Erythroblast (primary cell): Measurements from ENCODE around the gene SP9.
"Not testable (repeated sequence)": the region's sequence is repeated elsewhere in the genome, so short reads cannot be mapped to it uniquely, and the experiment has no call there.

Experiments
- DNase-seq, 2 experiments: peaks; one replicate each; lab custom pipeline; 2025; lab: John Stamatoyannopoulos, UW
- GATA1 ChIP-seq: IDR thresholded peaks from 2 replicates; pipeline ENCODE4 v1.6.1; 2011; ENCODE audit warnings: low read depth, mild to moderate bottlenecking, control low read depth, low read length, moderate library complexity
- POLR2A ChIP-seq: IDR thresholded peaks from 2 replicates; pipeline ENCODE4 v1.6.1; 2011; ENCODE audit warnings: mild to moderate bottlenecking, low read length

SP9 gene

GRCh38 chr2:174350593-174351181, 15.9 kb downstream of the SP9 start:
- TF ChIP-seq GATA1 (no peak), POLR2A (no peak)
- DNase-seq, result peak in 1 of 2 experiments; percentile 41

GRCh38 chr2:174353004-174353403, 18.2 kb downstream of the SP9 start:
- no peak for TF ChIP-seq GATA1
- no peak for TF ChIP-seq POLR2A
- DNase-seq, result no peak

GRCh38 chr2:174356347-174356746, 21.6 kb downstream of the SP9 start:
- no peak for DNase-seq
- no peak for TF ChIP-seq POLR2A
- TF ChIP-seq GATA1, result no peak

- not testable (repeated sequence) for DNase-seq
These were observed 24.9 kb downstream of the SP9 start for GRCh38 chr2:174359663-174360062.

GRCh38 chr2:174362949-174363348, 28.2 kb downstream of the SP9 start:
- TF ChIP-seq POLR2A, result no peak
- no peak for TF ChIP-seq GATA1
- no peak for DNase-seq

GRCh38 chr2:174363492-174364225, 28.9 kb downstream of the SP9 start:
- not testable (repeated sequence) for DNase-seq

- TF ChIP-seq GATA1, result no peak
- no peak for TF ChIP-seq POLR2A
- DNase-seq, result no peak
These were observed 29.9 kb downstream of the SP9 start for GRCh38 chr2:174364628-174365027.

- TF ChIP-seq POLR2A (no peak), GATA1 (no peak)
- DNase-seq, result no peak
These were observed 30.8 kb downstream of the SP9 start for GRCh38 chr2:174365571-174365970.

GRCh38 chr2:174368691-174369090, 33.9 kb downstream of the SP9 start:
- no peak for DNase-seq
- no peak for TF ChIP-seq POLR2A
- no peak for TF ChIP-seq GATA1

GRCh38 chr2:174376967-174377366, 42.2 kb downstream of the SP9 start:
- DNase-seq, result peak; percentile 25 to 44
- TF ChIP-seq POLR2A, result no peak
- TF ChIP-seq GATA1, result no peak

GRCh38 chr2:174383796-174384195, 49.0 kb downstream of the SP9 start:
- DNase-seq, result peak in 1 of 2 experiments; percentile 42
- no peak for TF ChIP-seq GATA1
- TF ChIP-seq POLR2A, result no peak

GRCh38 chr2:174385201-174385600, 50.4 kb downstream of the SP9 start:
- DNase-seq, result no peak
- TF ChIP-seq POLR2A (no peak), GATA1 (no peak)
